ENCODE results near the gene CBS.
A peak's percentile ranks its signal among the peaks of the same experiment; 100 is the strongest.
"Not testable (repeated sequence)": the region's sequence is repeated elsewhere in the genome, so short reads cannot be mapped to it uniquely, and the experiment has no call there.

CBS gene

GRCh38 chr21:43066690-43067089 lies 8.9 kb downstream of the CBS start:
- not testable (repeated sequence) for DNase-seq

DNA sequence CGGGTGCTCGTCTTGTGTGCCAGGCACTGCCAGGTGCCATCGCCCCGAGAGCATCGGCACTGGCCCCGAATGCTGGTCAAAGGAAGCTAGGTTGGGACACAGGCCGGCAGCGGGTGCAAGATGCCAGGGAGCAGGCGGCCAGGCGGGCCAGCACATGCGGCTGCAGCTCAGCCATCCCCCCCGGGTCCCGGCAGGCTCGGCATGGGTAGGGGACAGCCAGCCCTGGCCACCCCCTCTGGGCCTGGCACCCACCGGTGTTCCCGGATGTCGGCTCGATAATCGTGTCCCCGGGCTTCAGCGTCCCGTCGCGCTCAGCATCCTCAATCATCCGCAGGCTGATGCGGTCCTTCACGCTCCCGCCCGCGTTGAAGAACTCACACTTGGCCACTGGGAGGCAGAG lies 9.6 kb downstream of the CBS start:
- not testable (repeated sequence) for DNase-seq

DNA sequence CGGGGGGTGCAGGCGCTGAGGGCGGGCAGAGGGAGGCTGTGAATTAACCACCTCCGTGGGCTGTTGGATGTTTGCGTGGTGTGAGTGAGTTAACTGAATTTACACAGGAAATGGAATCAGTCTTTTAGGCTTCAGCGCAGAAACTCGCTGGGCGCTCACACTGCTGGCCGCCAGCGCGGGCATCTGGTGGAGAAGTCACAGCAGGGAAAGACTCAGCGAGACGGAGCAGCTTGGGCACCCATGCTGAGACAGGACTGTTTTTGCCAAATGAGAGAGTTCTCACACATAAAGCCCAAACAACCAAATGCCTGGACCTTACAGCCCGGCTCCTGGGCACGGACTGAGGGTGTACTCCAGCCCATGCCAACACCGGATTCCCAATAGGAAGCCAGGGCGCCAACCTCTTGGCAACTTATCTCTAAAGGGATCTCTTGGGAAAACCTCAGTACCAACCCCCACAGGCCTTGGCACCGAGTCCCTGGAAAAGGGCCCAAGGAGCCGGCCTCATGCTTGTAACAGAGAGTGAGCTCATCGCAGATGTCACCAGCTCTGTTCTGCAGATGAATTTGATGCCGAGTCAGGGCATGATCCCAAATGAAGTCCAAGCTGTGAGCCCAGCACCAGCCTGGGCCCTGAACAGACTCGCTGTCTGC lies 11.2 kb downstream of the CBS start:
- not testable (repeated sequence) for DNase-seq

DNA sequence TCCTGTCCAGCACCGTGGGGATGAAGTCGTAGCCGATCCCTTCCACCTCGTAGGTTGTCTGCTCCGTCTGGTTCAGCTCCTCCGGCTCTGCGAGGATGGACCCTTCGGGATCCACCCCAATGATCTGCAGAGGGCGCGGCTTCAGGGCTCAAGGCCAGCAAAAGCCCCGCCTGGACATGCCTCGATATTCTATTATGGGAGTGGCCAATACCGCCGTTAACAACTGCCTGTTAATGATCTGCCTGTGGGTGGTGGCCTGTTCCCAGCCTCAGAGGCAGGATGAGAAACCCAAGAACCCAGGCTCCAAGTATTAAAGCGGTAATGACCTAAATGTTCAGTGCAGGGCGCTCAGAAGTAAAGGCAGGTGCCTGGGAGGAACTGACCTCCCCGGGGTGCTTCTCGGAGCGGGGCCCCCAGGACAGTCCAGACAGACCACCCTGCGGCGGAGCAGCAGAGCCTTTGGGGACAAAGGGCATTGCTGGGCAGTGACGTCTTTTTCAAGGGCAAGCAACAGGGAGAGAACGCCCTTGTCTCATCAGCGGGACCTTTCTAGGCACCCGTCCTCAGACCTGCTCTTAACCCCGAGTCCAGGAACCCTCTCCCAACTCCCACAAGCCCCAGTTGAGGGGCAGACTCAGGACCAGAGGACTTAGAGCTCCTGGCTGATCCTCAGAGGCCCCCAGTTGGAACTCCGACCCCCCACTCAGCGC lies 12.5 kb downstream of the CBS start:
- DNase-seq, result not testable (repeated sequence)

DNA sequence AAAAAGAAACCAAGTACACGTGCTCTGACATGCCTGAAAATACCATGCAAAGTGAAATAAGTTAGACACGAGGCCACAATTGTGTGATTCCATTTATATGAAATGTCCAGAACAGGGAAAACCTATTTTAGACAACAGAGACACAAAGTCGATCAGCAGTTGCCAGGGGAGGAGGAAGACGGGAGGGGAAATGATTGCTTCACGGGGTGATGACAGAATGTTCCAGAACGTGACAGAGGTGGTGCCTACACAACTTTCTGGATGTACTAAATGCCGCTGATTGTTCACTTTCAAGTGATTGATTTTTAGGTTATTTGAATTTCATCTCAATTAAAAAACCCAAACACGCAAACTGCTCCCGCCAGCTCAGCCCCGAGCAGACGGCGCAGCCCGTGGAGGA lies 22.5 kb downstream of the CBS start:
- DNase-seq, result not testable (repeated sequence)

DNA sequence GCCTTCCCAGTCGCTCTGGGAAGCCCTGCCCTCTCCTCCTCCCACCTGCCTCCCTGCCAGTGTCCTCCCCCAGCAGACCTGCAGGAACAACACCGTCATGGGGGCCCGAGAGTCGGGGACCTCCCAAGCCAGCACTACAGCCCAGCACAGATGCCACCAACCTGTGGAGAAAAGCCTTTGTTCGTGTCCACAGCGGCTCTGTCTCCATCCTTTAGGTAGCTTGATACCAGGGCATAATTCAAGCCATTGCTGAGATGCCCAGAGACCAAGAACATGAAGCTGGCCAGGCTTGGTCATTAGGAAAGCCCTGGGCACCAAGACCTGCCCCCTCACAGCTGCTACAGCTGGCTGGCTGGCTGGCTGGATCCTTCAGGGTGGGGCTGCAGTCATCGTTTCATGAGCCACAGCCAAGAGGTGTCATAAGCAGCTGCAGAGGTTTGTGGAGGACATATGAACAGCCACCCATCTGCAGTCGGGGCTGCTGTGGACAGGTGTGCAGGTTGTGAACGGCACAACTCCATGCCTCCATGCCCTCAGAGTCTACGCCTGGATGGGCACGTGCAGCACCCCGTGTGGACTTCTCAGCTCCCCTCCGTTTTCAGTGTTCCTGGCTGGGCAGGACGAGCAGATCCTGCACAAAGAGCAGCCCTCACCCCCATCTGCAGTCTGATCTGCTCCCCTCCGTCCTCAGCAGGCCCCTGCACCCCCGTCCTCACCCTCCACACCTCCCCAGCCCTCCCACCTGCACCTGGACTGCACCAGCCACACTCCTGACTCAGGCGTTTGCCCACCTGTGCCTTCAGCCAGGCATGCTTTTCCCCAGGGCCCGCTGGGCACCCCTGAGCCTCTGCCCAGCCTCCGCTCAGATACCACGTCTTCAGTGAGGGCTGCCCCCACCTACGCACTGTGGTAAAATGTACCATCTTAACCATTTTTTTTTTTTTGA lies 29.5 kb downstream of the CBS start:
- not testable (repeated sequence) for DNase-seq

DNA sequence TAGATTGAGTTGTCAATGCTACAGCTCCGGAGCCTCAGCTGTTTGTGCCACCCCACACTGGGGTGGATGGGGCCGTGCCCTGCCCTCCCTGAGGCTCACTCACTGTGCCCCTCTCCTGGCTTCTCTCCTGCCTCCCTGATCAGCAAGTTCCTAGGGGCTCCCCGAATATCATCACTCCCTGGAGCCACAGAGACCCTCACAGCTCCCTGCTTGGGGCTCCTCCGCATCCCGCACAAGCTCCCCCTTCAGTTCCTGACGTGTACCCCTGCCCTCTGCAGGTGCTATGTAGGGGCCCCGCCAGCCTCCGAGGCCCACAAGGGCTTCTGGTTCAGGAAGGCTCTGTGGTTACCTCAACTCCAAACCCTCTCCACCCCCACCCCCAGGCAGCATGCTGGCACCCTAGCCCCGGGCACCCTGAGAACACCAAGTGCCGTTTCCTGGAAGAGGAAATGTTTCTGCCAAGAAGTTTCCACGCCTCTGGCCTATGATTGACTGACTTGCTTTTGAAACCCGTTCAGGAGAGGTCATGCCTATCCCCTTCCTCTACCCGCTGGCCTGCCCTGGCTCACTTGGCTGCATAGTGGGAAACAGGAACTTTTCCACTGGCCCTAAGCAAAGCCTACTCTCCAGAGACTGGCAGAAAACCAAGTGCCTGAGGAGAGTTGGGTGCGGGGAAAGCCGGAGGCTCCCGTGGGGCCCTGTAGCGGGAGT lies 30.3 kb downstream of the CBS start:
- not testable (repeated sequence) for DNase-seq

DNA sequence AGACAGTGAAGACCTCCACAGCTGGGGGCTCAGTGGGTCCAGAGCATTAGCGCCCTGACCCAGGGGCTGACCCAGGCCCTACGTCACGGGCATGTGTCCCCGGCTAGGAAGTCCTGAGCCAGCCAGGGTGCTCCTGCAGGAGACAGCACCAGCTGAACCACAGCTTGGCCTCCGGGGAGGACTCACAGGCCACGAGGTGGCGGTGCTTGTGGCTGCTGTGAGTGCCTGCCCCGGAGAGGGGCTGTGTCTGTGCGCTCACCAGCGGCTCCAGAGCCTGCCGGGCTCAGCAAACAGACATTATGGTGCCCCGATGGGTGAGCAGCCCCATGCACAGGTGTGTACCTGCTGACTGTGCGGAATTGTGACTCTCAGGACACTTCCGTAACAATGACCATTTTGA lies 31.1 kb downstream of the CBS start:
- DNase-seq, result not testable (repeated sequence)

DNA sequence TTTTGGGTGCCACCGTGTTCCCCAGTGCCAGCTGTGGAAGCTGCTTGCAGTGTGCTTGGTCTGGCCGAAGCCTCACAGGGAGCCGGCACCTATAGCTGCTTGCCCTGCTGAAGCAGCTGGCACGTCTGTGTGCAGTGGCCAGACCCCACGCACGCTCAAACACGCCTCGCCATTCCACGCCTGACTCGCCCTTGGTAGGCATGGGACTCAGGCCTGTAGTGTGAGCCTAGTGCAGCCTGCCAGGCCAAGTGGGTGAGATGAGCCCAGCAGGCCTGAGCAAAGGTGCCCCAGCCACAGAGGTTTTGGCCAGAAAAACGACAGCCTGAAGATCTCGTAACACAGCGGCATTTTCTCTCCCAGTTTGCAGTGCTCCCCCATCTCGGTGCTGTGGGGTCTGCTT lies 32.3 kb downstream of the CBS start:
- DNase-seq, result not testable (repeated sequence)

- DNase-seq, result not testable (repeated sequence)
Measured at GRCh38 chr21:43042169-43042568, 33.5 kb downstream of the CBS start.

- DNase-seq, result not testable (repeated sequence)
Measured at GRCh38 chr21:43038659-43039044, 37.0 kb downstream of the CBS start.

DNA sequence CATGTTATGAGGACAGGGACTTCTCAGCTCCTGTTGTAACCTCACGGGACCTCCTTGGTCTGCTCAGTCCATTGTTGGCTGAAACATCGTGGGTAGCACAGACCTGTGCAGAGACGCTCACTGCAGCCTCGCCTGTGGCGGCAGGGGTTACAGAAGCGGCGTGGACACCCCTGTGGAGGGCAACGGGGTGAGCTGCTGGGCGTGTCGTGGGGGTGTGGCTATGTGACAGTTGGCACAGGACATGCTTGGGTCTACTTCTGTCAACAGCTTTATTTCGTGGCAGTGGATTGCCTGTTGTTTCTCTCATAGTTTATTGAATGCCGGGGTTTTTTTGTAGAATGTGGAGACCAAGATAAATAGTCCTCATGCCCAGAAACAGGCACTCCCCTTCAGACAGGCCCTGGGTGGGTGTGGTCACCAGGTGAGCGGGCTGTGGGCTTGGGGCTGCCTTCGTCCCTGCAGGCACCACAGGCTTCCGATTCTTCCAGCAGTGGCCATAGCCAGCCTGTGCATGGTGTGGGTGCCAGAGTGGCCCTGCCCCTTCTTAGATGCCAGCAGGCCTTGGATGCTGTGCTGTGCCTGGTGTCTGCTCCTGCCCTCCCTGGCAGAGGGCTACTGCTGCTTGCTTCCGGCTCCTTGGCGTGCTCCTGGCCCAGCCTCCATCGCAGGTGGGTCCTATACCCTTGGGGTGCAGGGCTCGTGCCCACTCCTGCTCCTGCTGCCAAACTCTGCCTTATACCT lies 37.5 kb downstream of the CBS start:
- not testable (repeated sequence) for DNase-seq

GRCh38 chr21:43036889-43037288 lies 38.7 kb downstream of the CBS start:
- not testable (repeated sequence) for DNase-seq

DNA sequence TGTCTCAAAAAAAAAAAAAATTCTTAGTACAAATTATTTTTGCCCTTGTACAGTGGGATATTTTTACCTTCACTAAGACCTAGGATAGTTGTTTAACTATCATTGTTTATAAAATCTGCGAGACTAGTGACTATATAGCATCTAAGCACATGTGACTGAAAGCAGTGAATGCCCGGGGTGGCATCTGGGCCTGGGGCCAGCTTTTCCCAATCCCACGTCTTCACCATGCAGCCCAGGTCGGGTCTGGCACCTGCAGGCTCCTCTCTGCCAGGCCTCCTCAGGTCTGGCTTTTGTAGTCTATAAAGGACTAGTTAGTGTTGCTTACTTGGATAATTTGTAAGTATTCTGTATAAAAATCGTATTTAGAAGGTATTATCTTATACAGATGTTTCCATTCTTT lies 40.8 kb downstream of the CBS start:
- DNase-seq, result no peak

GRCh38 chr21:43034101-43034500 lies 41.5 kb downstream of the CBS start:
- no peak for DNase-seq

DNA sequence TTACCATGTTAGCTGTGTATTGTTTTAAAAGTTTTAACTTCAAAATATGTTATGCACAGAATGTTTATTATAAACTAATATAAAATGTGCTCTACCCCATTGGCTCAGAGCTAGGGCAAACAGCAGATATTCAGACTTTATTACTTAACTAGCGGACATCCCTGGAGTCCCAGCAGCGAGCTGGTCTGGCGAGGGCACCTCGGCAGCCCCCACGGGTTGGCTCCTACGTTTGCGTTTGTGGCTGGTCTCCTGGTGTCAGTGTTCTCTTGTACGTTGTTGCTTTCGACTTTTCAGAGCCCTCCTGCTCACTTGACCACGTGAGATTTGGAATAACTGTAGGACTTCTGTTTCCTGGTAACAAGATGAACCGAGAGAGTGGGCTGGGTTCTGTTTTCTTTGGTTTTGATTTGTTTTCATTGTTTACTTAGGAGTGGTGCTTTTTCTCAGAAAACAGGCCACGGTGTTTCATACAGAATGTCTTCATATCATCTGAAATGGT lies 44.5 kb downstream of the CBS start:
- DNase-seq, result no peak

DNA sequence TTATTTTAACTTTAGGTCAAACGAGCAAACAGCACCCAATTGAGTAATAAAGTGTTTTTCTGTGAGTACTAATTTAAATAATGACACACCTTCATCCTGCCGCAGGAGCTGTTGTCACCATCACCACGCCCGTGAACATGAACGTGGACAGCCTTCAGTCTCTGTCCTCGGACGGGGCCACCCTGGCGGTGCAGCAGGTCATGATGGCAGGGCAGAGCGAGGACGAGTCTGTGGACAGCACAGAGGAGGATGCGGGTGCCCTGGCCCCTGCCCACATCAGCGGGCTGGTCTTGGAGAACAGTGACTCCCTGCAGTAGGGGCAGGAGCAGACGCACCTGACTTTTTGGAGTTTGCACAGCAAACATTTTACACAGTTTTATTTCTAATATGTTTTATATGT lies 45.9 kb downstream of the CBS start:
- no peak for DNase-seq

DNA sequence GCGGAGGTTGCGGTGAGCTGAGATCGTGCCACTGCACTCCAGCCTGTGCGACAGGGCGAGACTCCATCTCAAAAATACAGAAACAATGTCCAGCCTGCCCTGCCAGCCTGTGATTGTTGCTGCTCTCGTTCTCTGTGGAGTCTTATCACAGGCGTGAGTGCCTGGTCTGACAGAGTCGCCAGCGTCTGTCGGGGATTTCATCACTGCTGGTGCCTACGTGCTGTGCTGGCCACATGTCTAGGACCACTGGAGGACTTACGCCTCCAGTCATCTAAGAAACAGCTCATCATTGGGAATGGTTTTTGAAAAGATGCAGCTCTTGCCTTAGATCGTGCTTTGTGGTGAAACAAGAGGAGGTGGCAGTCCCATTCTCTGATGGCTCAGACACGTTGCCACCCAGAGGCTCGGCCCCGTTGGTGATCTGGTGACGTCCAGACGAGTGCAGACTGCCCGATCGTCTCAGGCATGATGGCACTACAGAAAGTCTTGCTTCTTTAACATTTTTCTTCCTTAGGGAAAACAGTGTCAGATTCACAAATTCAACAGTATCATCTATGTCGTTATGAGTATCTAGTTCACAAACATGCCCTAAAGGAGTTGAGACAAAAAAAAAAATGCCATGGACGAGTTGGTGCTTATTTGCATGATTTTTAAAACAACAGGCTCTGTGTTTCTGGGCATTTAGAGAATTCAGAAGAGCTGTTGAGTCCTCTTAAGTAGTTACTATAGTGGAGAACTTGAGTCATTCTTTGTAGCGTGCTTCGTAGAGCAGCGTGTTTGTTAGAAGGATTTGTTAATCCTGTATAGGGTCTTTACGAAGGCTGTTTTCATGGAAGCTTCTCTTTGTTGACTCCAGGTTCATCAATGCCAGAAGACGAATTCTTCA lies 47.5 kb downstream of the CBS start:
- DNase-seq, result peak; percentile 56

DNA sequence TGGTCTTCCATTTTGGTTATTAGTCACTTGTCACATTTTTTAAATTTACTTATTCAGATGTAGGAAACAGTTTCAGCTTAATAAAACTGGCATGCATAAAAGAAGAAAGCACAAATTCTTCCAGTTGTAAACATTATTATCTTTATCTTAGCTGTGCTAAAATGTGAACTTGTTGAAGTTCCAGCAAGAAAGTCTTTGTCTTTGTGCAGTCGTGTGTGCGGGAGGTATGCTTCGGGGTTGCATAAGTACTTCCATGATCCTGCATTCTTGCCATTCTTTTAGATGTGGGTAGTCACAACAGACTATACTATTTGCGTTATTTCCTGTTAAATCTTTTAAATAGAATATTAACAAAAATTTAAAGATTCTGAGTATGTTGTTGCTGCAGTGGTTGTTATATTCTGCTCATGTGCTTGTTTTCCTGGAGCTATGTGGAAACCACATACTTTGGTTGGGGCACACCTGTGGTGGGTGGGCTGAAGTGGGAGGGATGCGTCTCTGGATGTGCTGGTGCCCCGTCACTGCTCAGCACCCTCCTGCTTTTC lies 49.9 kb downstream of the CBS start:
- no peak for DNase-seq

DNA sequence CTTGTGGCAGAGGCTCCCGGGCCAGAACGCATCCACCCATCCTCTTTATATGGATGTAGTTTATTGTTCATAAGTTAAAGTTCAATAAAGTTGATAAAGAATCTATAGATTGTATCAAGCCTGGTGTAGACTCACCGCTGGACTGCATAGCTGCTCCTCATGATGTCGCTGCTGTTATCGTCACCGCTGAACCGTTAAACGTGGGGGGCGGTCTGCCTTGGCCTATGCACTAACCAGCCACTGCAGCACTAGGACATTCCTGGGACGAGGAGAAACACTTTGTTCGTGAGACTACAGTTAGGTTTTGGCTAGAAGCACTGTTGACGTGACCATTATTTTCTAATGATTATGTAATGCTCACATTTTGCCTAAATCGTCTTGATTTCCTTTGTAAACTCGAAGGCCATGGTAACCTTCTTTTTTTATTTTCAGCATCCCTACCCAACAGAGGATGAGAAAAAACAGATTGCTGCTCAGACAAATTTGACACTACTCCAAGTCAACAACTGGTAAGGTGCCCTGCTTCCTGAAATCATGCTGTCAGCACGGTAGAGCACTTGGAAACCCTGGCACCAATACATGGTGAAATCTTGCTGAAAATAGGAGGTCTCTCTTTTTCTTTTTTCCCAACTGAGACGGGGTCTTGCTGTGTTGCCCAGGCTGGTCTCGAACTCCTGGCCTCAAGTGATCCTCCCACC lies 51.0 kb downstream of the CBS start:
- DNase-seq, result no peak

Data from islet precursor cell (in vitro differentiated cells).